HepG2 (cell line): Measurements from ENCODE around the gene PIEZO2. TPM values are rescaled to one million over a fixed set of nuclear protein-coding genes. Genes with fewer than 3 reads are reported as not detected.
A peak's percentile ranks its signal among the peaks of the same experiment; 100 is the strongest.

Source experiments
- ATF4 ChIP-seq, 2 experiments: fragments of 450-650 bp in 1 of 2; sonication (generic) in 1 of 2; formaldehyde crosslinking; IDR thresholded peaks; 2 replicates each; pipeline versions ENCODE4 v1.5.0 to v1.8.0; 2020 to 2022; ENCODE audit warnings: mild to moderate bottlenecking in 1 of 2, missing genetic modification reagents in 1 of 2
- KLF12 ChIP-seq: sonication (generic); formaldehyde crosslinking; IDR thresholded peaks from 2 replicates; pipeline ENCODE4 v1.4.0; 2020; ENCODE audit warnings: missing genetic modification reagents, borderline replicate concordance
- MAZ ChIP-seq, 2 experiments: sonication (generic) in 1 of 2; formaldehyde crosslinking in 1 of 2; IDR thresholded peaks; 2 replicates each; pipeline versions ENCODE4 v1.5.0 to v1.6.1; 2012 to 2020; ENCODE audit warnings: low read depth in 2 of 2, mild to moderate bottlenecking in 2 of 2, borderline replicate concordance in 1 of 2, improper control_type of control experiment in 1 of 2, low read length in 1 of 2, missing genetic modification reagents in 1 of 2, moderate library complexity in 1 of 2
- MED1 ChIP-seq: sonication (generic); formaldehyde crosslinking; IDR thresholded peaks from 2 replicates; pipeline ENCODE4 v1.4.0; 2020; ENCODE audit warnings: missing genetic modification reagents
- MNT ChIP-seq: fragments of 450-650 bp; IDR thresholded peaks from 2 replicates; pipeline ENCODE4 v1.6.1; 2016
- NCOA2 ChIP-seq: sonication (generic); formaldehyde crosslinking; IDR thresholded peaks from 2 replicates; pipeline ENCODE4 v1.8.0; 2022; ENCODE audit warnings: inconsistent platforms
- TEF ChIP-seq: sonication (generic); formaldehyde crosslinking; IDR thresholded peaks from 2 replicates; pipeline ENCODE4 v1.5.0; 2020; ENCODE audit warnings: missing genetic modification reagents
- THAP11 ChIP-seq: IDR thresholded peaks from 2 replicates; pipeline ENCODE4 v1.6.1; 2016; ENCODE audit warnings: missing biosample characterization, missing genetic modification reagents
- ZNF142 ChIP-seq: sonication (generic); formaldehyde crosslinking; IDR thresholded peaks from 2 replicates; pipeline ENCODE4 v1.4.0; 2020; ENCODE audit warnings: missing genetic modification reagents
- ZNF317 ChIP-seq: sonication (generic); formaldehyde crosslinking; IDR thresholded peaks from 2 replicates; pipeline ENCODE4 v1.5.0; 2020; ENCODE audit warnings: mild to moderate bottlenecking, missing genetic modification reagents
- ZNF597 ChIP-seq: sonication (generic); formaldehyde crosslinking; IDR thresholded peaks from 2 replicates; pipeline ENCODE4 v1.5.0; 2020; ENCODE audit warnings: missing genetic modification reagents
- ZNF644 ChIP-seq: IDR thresholded peaks from 2 replicates; pipeline ENCODE4 v1.6.1; 2016; ENCODE audit warnings: low read depth
- ZNF75D ChIP-seq: sonication (generic); formaldehyde crosslinking; IDR thresholded peaks from 2 replicates; pipeline ENCODE4 v1.8.1; 2023; ENCODE audit warnings: missing genetic modification reagents, mild to moderate bottlenecking, borderline replicate concordance
- polyA plus RNA-seq, 8 experiments: library from polyadenylated mRNA; depleted of rRNA in 3 of 8; stranded (reverse) in 7 of 8; unstranded in 1 of 8; fragments of >200 nt; fragmentation: Illumina TruSeq in 4 of 8; extraction: Trizol in 4 of 8; gene quantifications; 2 replicates each; pipeline versions ENCODE4 v1.2.1 to v1.2.3, GENCODE V29; 2011 to 2016; ENCODE audit warnings: low read depth in 4 of 8, missing spikeins in 1 of 8, mixed read lengths in 1 of 8; ENCODE audit not compliant: insufficient read depth in 1 of 8
- total RNA-seq, 5 experiments: library from RNA; depleted of rRNA; stranded (reverse); fragments of >200 nt; fragmentation: Illumina TruSeq; extraction: Trizol; gene quantifications; 2 replicates each; pipeline ENCODE4 v1.2.3, GENCODE V29; 2016; ENCODE audit warnings: low read depth in 1 of 5

Gene PIEZO2
- total and polyA plus RNA-seq, 2 of the 13 experiments (the other 11 are each of a cell fraction or from before 2014, with no cell fraction given), result 15.2 to 27.2 TPM

- no peak for TF ChIP-seq KLF12
- TF ChIP-seq NCOA2 (CRISPR knock-in tag), result peak; percentile 89
- TF ChIP-seq ZNF597 (CRISPR knock-in tag), result no peak
- peak; percentile 36; the same call in 1 of the 2 replicates for TF ChIP-seq THAP11 (CRISPR knock-in tag)
- TF ChIP-seq ZNF317 (CRISPR knock-in tag), result 0 out of 2 replicates have a peak, but pooled peaks have one; percentile 18
- peak; percentile 52 for TF ChIP-seq ZNF644 (CRISPR knock-in tag)
- TF ChIP-seq ZNF142 (CRISPR knock-in tag), result no peak
- TF ChIP-seq MED1 (CRISPR knock-in tag), result peak; percentile 84
- TF ChIP-seq TEF, result peak; percentile 69; the same call in 1 of the 2 replicates
- TF ChIP-seq MNT, result no peak
- TF ChIP-seq MAZ (IDR thresholded peaks at IDR 0.05; ENCODE audit: borderline replicate concordance, low read depth, low read length), result no peak
- no peak for TF ChIP-seq MAZ (CRISPR knock-in tag; IDR thresholded peaks at IDR 0.05; ENCODE audit: low read depth)
- TF ChIP-seq ATF4 (CRISPR knock-in tag; IDR thresholded peaks at IDR 0.05), result peak in 1 of 2 experiments; percentile 62; a peak in 1 of 4 replicates
- no peak for TF ChIP-seq ZNF75D (CRISPR knock-in tag)
These were observed 29.3 kb downstream of the PIEZO2 start (continued) for GRCh38 chr18:11119959-11120587.
